SH-SY5Y (cell line): ENCODE measurements around the gene LHFPL3.

Experiments
- GATA2 ChIP-seq: IDR thresholded peaks from 2 replicates; pipeline ENCODE4 v1.6.1; 2011; ENCODE audit warnings: mild to moderate bottlenecking, low read depth, low read length
- GATA3 ChIP-seq: IDR thresholded peaks from 2 replicates; pipeline ENCODE4 v1.6.1; 2011; ENCODE audit warnings: low read depth, mild to moderate bottlenecking, low read length, moderate library complexity

- no peak for TF ChIP-seq GATA3
- no peak for TF ChIP-seq GATA2
Observed at GRCh38 chr7:104901240-104901619, 572.8 kb downstream of the LHFPL3 start.
